Measurements from ENCODE around the gene ATP6V1G2. TPM values are rescaled to one million over a fixed set of nuclear protein-coding genes. Genes with fewer than 3 reads are reported as not detected.

Gene ATP6V1G2
- 0.11 and 0.17 TPM in 2 replicates for total RNA-seq

DNA sequence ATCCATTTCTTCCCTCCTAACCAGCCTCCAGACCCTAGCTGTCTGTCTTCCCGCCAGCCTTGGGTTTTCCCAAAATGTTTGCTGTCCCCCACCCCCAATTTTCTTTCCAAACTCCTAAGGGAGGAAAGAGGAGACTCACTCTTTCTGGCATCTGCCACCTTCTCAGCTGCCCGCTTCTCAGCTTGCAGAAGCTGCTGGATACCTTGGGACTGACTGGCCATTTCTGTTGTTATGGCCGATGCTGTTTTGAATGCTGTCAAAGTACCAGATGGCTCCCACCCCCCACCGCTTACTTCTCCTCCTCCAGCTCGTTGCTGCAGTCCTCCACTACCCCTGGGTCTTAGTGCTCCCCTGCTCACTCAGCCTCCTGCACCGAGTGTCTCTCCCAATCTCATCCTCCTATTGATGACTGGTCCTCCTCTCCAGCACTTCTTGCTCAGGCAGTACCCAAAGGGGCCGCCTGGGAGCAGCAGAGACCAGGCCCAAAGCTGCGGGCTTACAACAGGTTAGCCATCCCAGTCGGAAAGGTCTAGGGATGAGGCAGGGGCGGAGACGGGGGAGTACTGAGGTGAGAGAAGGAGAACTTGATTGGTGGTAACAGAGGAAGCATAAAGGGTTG is at the start of gene ATP6V1G2:
Gene ATP6V1G2 (minus strand): TSS at position 270 of the 619 bp plus-strand sequence. CDS start 49 bp downstream, at position 221.

DNA sequence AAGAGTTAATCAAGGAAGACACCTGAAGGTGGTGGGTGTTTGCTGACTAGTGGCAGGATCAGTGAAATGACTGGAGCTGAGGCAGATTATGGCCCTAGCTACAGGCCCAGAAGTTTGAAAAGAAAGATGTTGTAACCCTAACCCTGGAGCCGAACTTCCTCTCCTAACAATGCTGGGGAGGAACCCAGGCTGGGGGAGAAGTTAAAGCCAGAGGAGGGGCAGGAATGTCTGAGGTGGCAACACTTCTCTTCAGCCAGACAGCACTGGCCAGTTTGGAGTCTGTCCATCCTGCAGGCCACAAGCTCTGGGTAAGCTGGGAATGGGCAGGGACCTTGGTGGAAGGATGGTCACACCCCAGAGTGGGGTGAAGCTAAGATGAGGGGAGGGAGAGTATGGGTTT is 39.6 kb upstream of the ATP6V1G2 start, which contains the start of gene LST1:
Gene LST1 (plus strand): TSS at position 270 of the 400 bp plus-strand sequence. CDS start 1,023 bp downstream, outside the sequence.

DNA sequence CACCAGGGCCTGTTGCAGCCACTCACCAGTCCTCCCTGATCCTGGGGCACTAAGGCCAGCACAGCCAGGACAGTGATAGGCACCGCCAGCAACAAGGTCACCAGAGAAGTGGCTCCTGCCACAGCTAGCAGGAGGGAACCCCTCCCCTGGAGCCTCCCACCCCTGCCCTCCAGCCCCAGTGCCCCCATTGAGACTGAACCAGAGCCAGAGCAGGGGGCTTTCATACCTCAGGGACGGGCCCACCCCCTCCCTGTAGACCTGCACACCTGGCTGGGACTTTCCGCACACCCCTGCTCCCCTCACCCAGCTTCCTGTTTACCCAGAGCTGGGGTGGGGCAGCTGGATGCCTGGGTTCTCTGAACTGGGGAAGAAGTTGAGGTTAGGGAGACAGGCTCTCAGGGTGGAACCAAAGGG is 35.8 kb upstream of the ATP6V1G2 start, which contains the start of gene LTB:
Gene LTB (minus strand): TSS at position 195 of the 414 bp plus-strand sequence. CDS start 7 bp downstream, at position 188.

DNA sequence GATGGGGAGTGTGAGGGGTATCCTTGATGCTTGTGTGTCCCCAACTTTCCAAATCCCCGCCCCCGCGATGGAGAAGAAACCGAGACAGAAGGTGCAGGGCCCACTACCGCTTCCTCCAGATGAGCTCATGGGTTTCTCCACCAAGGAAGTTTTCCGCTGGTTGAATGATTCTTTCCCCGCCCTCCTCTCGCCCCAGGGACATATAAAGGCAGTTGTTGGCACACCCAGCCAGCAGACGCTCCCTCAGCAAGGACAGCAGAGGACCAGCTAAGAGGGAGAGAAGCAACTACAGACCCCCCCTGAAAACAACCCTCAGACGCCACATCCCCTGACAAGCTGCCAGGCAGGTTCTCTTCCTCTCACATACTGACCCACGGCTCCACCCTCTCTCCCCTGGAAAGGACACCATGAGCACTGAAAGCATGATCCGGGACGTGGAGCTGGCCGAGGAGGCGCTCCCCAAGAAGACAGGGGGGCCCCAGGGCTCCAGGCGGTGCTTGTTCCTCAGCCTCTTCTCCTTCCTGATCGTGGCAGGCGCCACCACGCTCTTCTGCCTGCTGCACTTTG is 29.0 kb upstream of the ATP6V1G2 start, which contains the start of gene TNF:
Gene TNF (plus strand): TSS at position 231 of the 567 bp plus-strand sequence. CDS start 177 bp downstream, at position 408.

GRCh38 chr6:31572041-31572911 is 25.9 kb upstream of the ATP6V1G2 start, which contains the start of gene LTA:
Gene LTA, plus strand, starts transcription at chr6:31572289. Its CDS starts 454 bp downstream, at chr6:31572743.

GRCh38 chr6:31546958-31547726 is 734 bp upstream of the ATP6V1G2 start, which contains the start of gene NFKBIL1:
Gene NFKBIL1, plus strand, starts transcription at chr6:31547608. Its CDS starts 87 bp downstream, at chr6:31547695.

DNA sequence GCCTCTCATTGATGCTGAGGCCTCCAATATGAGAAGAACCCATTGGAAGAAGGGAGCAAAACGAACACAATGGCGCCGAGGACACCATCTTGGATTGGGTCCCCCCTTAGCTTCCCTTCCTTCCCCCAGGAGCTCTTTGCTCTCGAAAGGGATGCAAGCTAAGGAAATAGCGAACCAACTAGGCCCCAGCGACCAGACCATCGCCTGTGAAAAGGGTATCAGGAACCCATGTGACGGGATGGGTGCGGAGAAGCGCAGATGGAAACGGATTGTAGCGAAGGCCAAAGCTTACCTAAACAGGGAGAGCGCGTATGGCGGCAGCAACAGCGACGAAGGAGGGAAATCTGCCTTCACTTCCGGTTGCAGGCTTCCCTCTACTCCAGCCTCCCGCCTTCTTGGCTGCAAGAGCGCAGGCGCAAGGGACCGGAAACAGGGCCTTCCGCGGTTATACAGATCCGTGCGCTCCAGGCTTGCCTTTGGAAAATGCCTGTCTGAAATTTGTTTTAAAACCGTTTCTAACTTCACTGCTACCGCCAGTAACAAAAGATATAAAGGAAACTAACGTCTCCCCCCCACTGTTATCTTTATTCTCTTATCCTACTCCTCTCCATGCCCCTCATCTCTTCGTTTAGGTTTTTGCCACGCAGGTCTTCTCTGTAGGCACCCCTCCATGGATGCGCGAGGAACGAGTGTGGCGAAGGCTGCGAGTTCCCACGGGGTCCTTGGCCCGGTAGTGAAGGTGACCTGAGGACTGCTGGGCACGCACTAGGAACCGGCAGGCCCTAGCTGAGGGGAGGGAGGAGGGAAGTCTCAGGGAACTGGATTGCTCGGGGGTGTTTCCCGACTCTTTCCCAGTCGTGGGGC is 4.5 kb downstream of the ATP6V1G2 start, which contains the start of gene DDX39B:
Gene DDX39B (minus strand): TSS at position 346 of the 864 bp plus-strand sequence. CDS start 1,471 bp downstream, outside the sequence.

DNA sequence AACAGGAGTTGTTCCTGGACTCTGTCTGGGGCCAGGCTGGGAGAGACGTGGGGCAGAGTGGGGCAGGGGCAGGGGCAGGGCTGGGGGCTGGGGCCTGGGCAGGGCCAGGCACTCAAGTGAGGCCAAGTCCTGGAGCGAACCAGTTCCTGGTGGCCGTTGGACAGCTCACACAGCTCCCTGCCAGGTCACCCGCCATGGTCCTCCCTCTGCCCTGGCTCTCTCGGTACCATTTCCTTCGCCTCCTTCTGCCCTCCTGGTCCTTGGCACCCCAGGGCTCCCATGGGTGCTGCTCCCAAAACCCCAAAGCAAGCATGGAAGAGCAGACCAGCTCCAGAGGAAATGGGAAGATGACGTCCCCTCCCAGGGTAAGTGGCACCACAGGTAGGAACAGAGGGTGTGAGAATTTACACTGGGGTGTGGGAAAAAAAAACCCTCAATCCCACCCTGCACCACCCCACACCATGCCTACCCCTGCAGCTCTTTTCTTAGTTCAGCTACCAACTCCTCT is 17.5 kb downstream of the ATP6V1G2 start, which contains the start of gene MCCD1:
Gene MCCD1 (plus strand): TSS at position 142 of the 508 bp plus-strand sequence. CDS start 53 bp downstream, at position 195.

DNA sequence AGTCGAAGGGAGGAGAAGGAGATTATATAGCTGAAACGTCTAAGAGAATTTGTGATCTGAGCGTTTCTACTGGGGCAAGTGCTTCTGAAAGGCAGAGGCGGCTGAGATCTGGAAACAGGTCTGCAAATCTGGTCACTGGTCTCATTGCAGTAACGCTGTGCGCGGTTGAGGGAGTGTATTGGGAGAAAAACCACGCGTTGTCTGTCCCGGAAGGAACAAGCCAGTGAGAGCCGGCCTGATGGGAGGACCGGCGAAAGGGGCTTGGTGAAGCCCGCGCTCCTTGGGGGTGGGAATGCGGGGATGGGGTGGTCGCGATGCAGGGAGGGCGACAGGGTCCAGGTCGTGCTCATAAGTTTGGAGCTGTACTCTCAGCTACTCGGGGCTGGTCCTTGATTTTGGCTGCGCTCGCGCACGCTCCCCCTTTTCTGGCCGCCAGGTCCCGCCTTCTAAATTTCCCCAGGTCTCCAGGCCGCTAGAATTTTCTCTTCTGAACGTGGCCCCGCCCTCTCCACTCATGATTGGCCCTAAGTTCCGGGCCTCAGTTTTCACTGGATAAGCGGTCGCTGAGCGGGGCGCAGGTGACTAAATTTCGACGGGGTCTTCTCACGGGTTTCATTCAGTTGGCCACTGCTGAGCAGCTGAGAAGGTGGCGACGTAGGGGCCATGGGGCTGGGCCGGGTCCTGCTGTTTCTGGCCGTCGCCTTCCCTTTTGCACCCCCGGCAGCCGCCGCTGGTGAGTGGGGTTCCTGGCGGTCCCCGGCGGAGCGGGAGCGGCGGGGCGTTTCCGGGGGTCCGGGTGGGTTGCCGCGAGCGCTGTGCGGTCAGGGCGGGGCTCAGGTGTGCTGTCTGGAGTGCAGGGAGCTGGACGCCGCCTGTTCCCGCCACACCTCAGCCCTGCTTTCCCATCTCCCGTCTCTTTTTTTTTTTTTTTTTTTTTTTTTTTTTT is 48.6 kb downstream of the ATP6V1G2 start, which contains the start of gene MICB:
Gene MICB (plus strand): TSS at position 615 of the 946 bp plus-strand sequence. CDS start 49 bp downstream, at position 664.

Other genes with a start within 250 kb of the ATP6V1G2 start
- gene HLA-B, start 189.4 kb downstream of the ATP6V1G2 start, total RNA-seq, result 326 and 346 TPM in 2 replicates
- gene MICA, start 143.0 kb downstream of the ATP6V1G2 start, total RNA-seq, result 18.2 and 51.9 TPM in 2 replicates
- 7.5 and 7.9 TPM in 2 replicates for gene MICB, start 48.5 kb downstream of the ATP6V1G2 start, total RNA-seq
- not detected in 2 replicates for gene MCCD1, start 17.6 kb downstream of the ATP6V1G2 start, total RNA-seq
- 269 and 380 TPM in 2 replicates for gene DDX39B, start 4.6 kb downstream of the ATP6V1G2 start, total RNA-seq
- gene NFKBIL1, start 1.0 kb upstream of the ATP6V1G2 start, total RNA-seq, result 25.3 and 25.9 TPM in 2 replicates
- not detected in 2 replicates for gene LTA, start 25.7 kb upstream of the ATP6V1G2 start, total RNA-seq
- not detected in 2 replicates for gene TNF, start 29.0 kb upstream of the ATP6V1G2 start, total RNA-seq
- gene LTB, start 35.8 kb upstream of the ATP6V1G2 start, total RNA-seq, result 2.9 and 3.2 TPM in 2 replicates
- gene LST1, start 39.7 kb upstream of the ATP6V1G2 start, total RNA-seq, result 0.11 and 0.26 TPM in 2 replicates
- not detected in 2 replicates for gene NCR3, start 46.4 kb upstream of the ATP6V1G2 start, total RNA-seq
- 0.17 TPM in 1 of 2 replicates, not detected in the other for gene AIF1, start 68.6 kb upstream of the ATP6V1G2 start, total RNA-seq
- 21.8 and 25.5 TPM in 2 replicates for gene PRRC2A, start 74.1 kb upstream of the ATP6V1G2 start, total RNA-seq
- 105 and 110 TPM in 2 replicates for gene BAG6, start 106.1 kb upstream of the ATP6V1G2 start, total RNA-seq
- 0.52 and 0.54 TPM in 2 replicates for gene APOM, start 109.3 kb upstream of the ATP6V1G2 start, total RNA-seq
- 22.6 and 24.2 TPM in 2 replicates for gene C6orf47, start 114.2 kb upstream of the ATP6V1G2 start, total RNA-seq
- gene GPANK1, start 118.4 kb upstream of the ATP6V1G2 start, total RNA-seq, result 14.0 and 14.5 TPM in 2 replicates
- 71.8 and 77.7 TPM in 2 replicates for gene CSNK2B, start 119.5 kb upstream of the ATP6V1G2 start, total RNA-seq
- 1.4 and 1.9 TPM in 2 replicates for gene LY6G5B, start 123.4 kb upstream of the ATP6V1G2 start, total RNA-seq
- gene LY6G5C, start 134.5 kb upstream of the ATP6V1G2 start, total RNA-seq, result 1.4 and 1.5 TPM in 2 replicates
- 52.7 and 62.4 TPM in 2 replicates for gene ABHD16A, start 156.7 kb upstream of the ATP6V1G2 start, total RNA-seq
- gene LY6G6F, start 160.3 kb upstream of the ATP6V1G2 start, total RNA-seq, result not detected in 2 replicates
- not detected in 2 replicates for gene LY6G6D, start 168.7 kb upstream of the ATP6V1G2 start, total RNA-seq
- gene LY6G6C, start 175.1 kb upstream of the ATP6V1G2 start, total RNA-seq, result not detected in 2 replicates
- not detected in 2 replicates for gene MPIG6B, start 176.8 kb upstream of the ATP6V1G2 start, total RNA-seq
- gene DDAH2, start 182.7 kb upstream of the ATP6V1G2 start, total RNA-seq, result 122 and 139 TPM in 2 replicates
- gene CLIC1, start 189.9 kb upstream of the ATP6V1G2 start, total RNA-seq, result 545 and 566 TPM in 2 replicates
- gene MSH5, start 193.4 kb upstream of the ATP6V1G2 start, total RNA-seq, result 2.3 and 3.0 TPM in 2 replicates
- 2.2 and 8.0 TPM in 2 replicates for gene SAPCD1, start 216.0 kb upstream of the ATP6V1G2 start, total RNA-seq
- 0.09 and 0.22 TPM in 2 replicates for gene VWA7, start 230.7 kb upstream of the ATP6V1G2 start, total RNA-seq
- gene VARS1, start 249.1 kb upstream of the ATP6V1G2 start, total RNA-seq, result 31.2 and 36.4 TPM in 2 replicates